ENCODE results near the gene NPR2.

GRCh38 chr9:35798658-35799374 lies 7.4 kb downstream of the NPR2 start:
- TF ChIP-seq CTCF (IDR thresholded peaks at IDR 0.05) (no peak), ZFX (IDR thresholded peaks at IDR 0.05; ENCODE audit: borderline replicate concordance) (no peak)
